IMR-90 (cell line): ENCODE results near the gene RPL10. TPM values are rescaled to one million over a fixed set of nuclear protein-coding genes. Genes with fewer than 3 reads are reported as not detected.
A peak's percentile ranks its signal among the peaks of the same experiment; 100 is the strongest.

Experiments used
- ATAC-seq: fragments of 200-7000 bp; cut with Tn5 transposase; 2 replicates; pipeline ENCODE4 v1.9.1; 2020; ENCODE audit warnings: low read depth, mild to moderate bottlenecking, moderate library complexity
- BruUV-seq: library from RNA; stranded (reverse); fragments of 400-500 nt; replicated peaks from 2 replicates; lab custom pipeline; 2021; lab: Mats Ljungman, UMichigan
- CTCF ChIA-PET: fragments of 300-600 bp; formaldehyde crosslinking; extraction: SDS; loops from one replicate; lab custom pipeline; 2021; ENCODE audit warnings: antibody characterized with exemption; lab: Yijun Ruan, JAX
- POLR2A ChIA-PET: fragments of 300-600 bp; sonication (Branson Sonifier 250); formaldehyde crosslinking; loops from one replicate; lab custom pipeline; 2022; ENCODE audit warnings: antibody characterized with exemption; ENCODE audit not compliant: unreplicated experiment; lab: Charles Lee
- DNase-seq: peaks from one replicate; pipeline ENCODE4 v3.0.0; 2013
- H2AFZ ChIP-seq: replicated peaks from 2 replicates; pipeline ENCODE3; 2013; ENCODE audit warnings: low read length, mild to moderate bottlenecking; ENCODE audit not compliant: poor library complexity
- H2AK5ac ChIP-seq: 2 replicates; pipeline ENCODE4 v1.6.1; 2013; ENCODE audit warnings: low read depth, low read length, inconsistent platforms
- H2AK9ac ChIP-seq: replicated peaks from 2 replicates; pipeline ENCODE3; 2013; ENCODE audit warnings: mild to moderate bottlenecking, low read depth, low read length, moderate library complexity; ENCODE audit not compliant: poor library complexity
- H2BK120ac ChIP-seq: 2 replicates; pipeline ENCODE4 v1.6.1; 2013; ENCODE audit warnings: low read depth, low read length, inconsistent platforms
- H2BK15ac ChIP-seq: 3 replicates; pipeline ENCODE4 v1.6.1; 2013; ENCODE audit warnings: low read depth, low read length, inconsistent platforms
- H2BK20ac ChIP-seq: 2 replicates; pipeline ENCODE4 v1.6.1; 2013; ENCODE audit warnings: low read depth, mild to moderate bottlenecking, inconsistent platforms, low read length, moderate library complexity
- H2BK5ac ChIP-seq: 2 replicates; pipeline ENCODE4 v1.6.1; 2013; ENCODE audit warnings: mild to moderate bottlenecking, low read depth, low read length, inconsistent platforms; ENCODE audit not compliant: poor library complexity, severe bottlenecking
- H3K14ac ChIP-seq: replicated peaks from 2 replicates; pipeline ENCODE4 v1.6.1; 2013; ENCODE audit warnings: low read depth, low read length, inconsistent platforms
- H3K18ac ChIP-seq: 2 replicates; pipeline ENCODE4 v1.6.1; 2013; ENCODE audit warnings: low read depth, low read length, control low read depth
- H3K23ac ChIP-seq: 2 replicates; pipeline ENCODE4 v1.6.1; 2013; ENCODE audit warnings: low read depth, low read length, inconsistent platforms
- H3K27ac ChIP-seq: 2 replicates; pipeline ENCODE4 v1.5.1; 2013; ENCODE audit warnings: mild to moderate bottlenecking, control low read depth, low read length; ENCODE audit not compliant: insufficient read depth
- H3K27me3 ChIP-seq: 2 replicates; pipeline ENCODE4 v1.6.1; 2013; ENCODE audit warnings: low read length; ENCODE audit not compliant: control insufficient read depth, insufficient read depth
- H3K36me3 ChIP-seq: 2 replicates; pipeline ENCODE4 v1.6.1; 2013; ENCODE audit warnings: low read length, mixed read lengths; ENCODE audit not compliant: control insufficient read depth, insufficient read depth
- H3K4ac ChIP-seq: 2 replicates; pipeline ENCODE4 v1.6.1; 2013; ENCODE audit warnings: low read depth, low read length, inconsistent platforms
- H3K4me1 ChIP-seq: 2 replicates; pipeline ENCODE4 v1.6.1; 2013; ENCODE audit warnings: low read length, mixed read lengths; ENCODE audit not compliant: control insufficient read depth, insufficient read depth
- H3K4me2 ChIP-seq: 2 replicates; pipeline ENCODE4 v1.6.1; 2013; ENCODE audit warnings: low read depth, mild to moderate bottlenecking, control low read depth, low read length, moderate library complexity
- H3K4me3 ChIP-seq: 2 replicates; pipeline ENCODE4 v1.5.1; 2013; ENCODE audit warnings: low read depth, mild to moderate bottlenecking, control low read depth, low read length, moderate library complexity; ENCODE audit not compliant: insufficient read depth
- H3K56ac ChIP-seq: 2 replicates; pipeline ENCODE4 v1.6.1; 2013; ENCODE audit warnings: low read length, inconsistent platforms; ENCODE audit not compliant: insufficient read depth; ENCODE audit errors: extremely low read depth
- H3K79me1 ChIP-seq, 2 experiments: 2 replicates each; pipeline ENCODE4 v1.6.1; 2013; ENCODE audit warnings: low read length in 2 of 2, inconsistent platforms in 1 of 2, low read depth in 1 of 2
- H3K9ac ChIP-seq: 2 replicates; pipeline ENCODE4 v1.6.1; 2013; ENCODE audit warnings: low read depth, low read length, control low read depth
- H3K9me1 ChIP-seq: 2 replicates; pipeline ENCODE4 v1.6.1; 2013; ENCODE audit warnings: low read length, inconsistent platforms; ENCODE audit not compliant: insufficient read depth
- H3K9me3 ChIP-seq: 2 replicates; pipeline ENCODE4 v1.6.1; 2013; ENCODE audit warnings: low read length; ENCODE audit not compliant: control insufficient read depth, insufficient read depth
- H4K20me1 ChIP-seq: 2 replicates; pipeline ENCODE4 v1.6.1; 2013; ENCODE audit warnings: low read length, inconsistent platforms; ENCODE audit not compliant: insufficient read depth
- H4K5ac ChIP-seq: 2 replicates; pipeline ENCODE4 v1.6.1; 2013; ENCODE audit warnings: mild to moderate bottlenecking, low read depth, low read length, control low read depth
- H4K8ac ChIP-seq, 2 experiments: 2 replicates each; pipeline ENCODE4 v1.6.1; 2013; ENCODE audit warnings: low read depth in 2 of 2, low read length in 2 of 2, control low read depth in 1 of 2, inconsistent platforms in 1 of 2
- H4K91ac ChIP-seq: 2 replicates; pipeline ENCODE4 v1.6.1; 2013; ENCODE audit warnings: low read depth, low read length, inconsistent platforms; ENCODE audit not compliant: insufficient read depth
- CHD1 ChIP-seq: IDR thresholded peaks from 2 replicates; pipeline ENCODE4 v1.6.1; 2012; ENCODE audit warnings: low read depth, low read length, improper control_type of control experiment
- MAZ ChIP-seq: IDR thresholded peaks from 2 replicates; pipeline ENCODE4 v1.6.1; 2012; ENCODE audit warnings: low read depth, mild to moderate bottlenecking, low read length, improper control_type of control experiment, moderate library complexity, borderline replicate concordance
- MXI1 ChIP-seq: IDR thresholded peaks from 2 replicates; pipeline ENCODE4 v1.6.1; 2012; ENCODE audit warnings: low read depth, mild to moderate bottlenecking, low read length, moderate library complexity, borderline replicate concordance
- NFE2L2 ChIP-seq: fragments of 150-350 bp; IDR thresholded peaks from 2 replicates; pipeline ENCODE4 v1.6.1; 2016; ENCODE audit warnings: low read depth, mild to moderate bottlenecking, low read length
- POLR2A ChIP-seq: IDR thresholded peaks from 2 replicates; pipeline ENCODE4 v1.6.1; 2012; ENCODE audit warnings: mild to moderate bottlenecking, low read depth, low read length
- RAD21 ChIP-seq: IDR thresholded peaks from 2 replicates; pipeline ENCODE4 v1.6.1; 2012; ENCODE audit warnings: low read length, improper control_type of control experiment
- RCOR1 ChIP-seq: IDR thresholded peaks from 2 replicates; pipeline ENCODE4 v1.6.1; 2012; ENCODE audit warnings: mild to moderate bottlenecking, low read length, improper control_type of control experiment; ENCODE audit not compliant: insufficient replicate concordance
- RFX5 ChIP-seq: IDR thresholded peaks from 2 replicates; pipeline ENCODE4 v1.8.0; 2012; ENCODE audit warnings: low read depth, mild to moderate bottlenecking, low read length, moderate library complexity
- WGBS, 2 experiments: methylation state at CpG; one replicate each; pipeline versions ENCODE4 v1.1.5 to v1.1.7; 2013; ENCODE audit warnings: missing lambda C conversion rate in 2 of 2; ENCODE audit not compliant: insufficient read length in 1 of 2; ENCODE audit errors: extremely low coverage in 2 of 2; 5-methylcytosine and 5-hydroxymethylcytosine counted together
- dilution Hi-C: fragments of 300-500 bp; cut with HindIII; formaldehyde crosslinking; loops from one replicate; pipeline ENCODE4 v1.14.3; 2018; ENCODE audit warnings: low sequenced_read_pairs; ENCODE audit not compliant: unreplicated experiment
- in situ Hi-C: fragments of 300-500 bp; cut with MboI; formaldehyde crosslinking; loops from 3 replicates; pipeline ENCODE4 v1.14.3; 2019; ENCODE audit warnings: low sequenced_read_pairs, inconsistent platforms, mixed read lengths
- intact Hi-C: fragments of 100-400 bp; cut with micrococcal nuclease; formaldehyde crosslinking; loops from 2 replicates; pipeline ENCODE4 v1.10.0; 2022
- polyA plus RNA-seq, 3 experiments: library from polyadenylated mRNA; depleted of rRNA; stranded (reverse); fragments of >200 nt; gene quantifications; 2 replicates each; pipeline ENCODE4 v1.2.3, GENCODE V29; 2012; ENCODE audit warnings: low replicate concordance in 1 of 3
- total RNA-seq: library from RNA; depleted of rRNA; stranded (reverse); fragments of >200 nt; gene quantifications from 2 replicates; pipeline ENCODE4 v1.2.3, GENCODE V29; 2012
- TF ChIP-seq, protein P1 (sequence below): conservative IDR thresholded peaks from 2 replicates; pipeline ENCODE4 v1.5.1; 2012; ENCODE audit warnings: mild to moderate bottlenecking, low read depth, low read length, improper control_type of control experiment

The RPL10 gene
- total and polyA plus RNA-seq, 2 of the 4 experiments (the other 2 are of a cell fraction) = 1,582 to 7,467 TPM

- ChIA-PET POLR2A (interaction anchor here (1.0 to 1.1 kb wide), 2 partner anchors 28 to 133 kb away, joined by 3 to 4 read pairs; no protein-coding TSS in a partner anchor), CTCF (interaction anchor here (0.6 to 1.2 kb wide), 2 partner anchors 16 to 142 kb away, joined by 3 read pairs; no protein-coding TSS in a partner anchor)
- Histone ChIP-seq H4K91ac (peak overlapping the region; percentile 85), H4K20me1 (peaks cover 44% of the 10 kb centered on the region), H2BK120ac (no peak overlapping the region), H2BK20ac (no peak overlapping the region), H3K27ac (peak overlapping the region; percentile 91), H3K4ac (peak overlapping the region; percentile 96), H4K5ac (peak overlapping the region; percentile 36), H3K56ac (peak overlapping the region; percentile 91), H3K9me3 (no peaks in the 10 kb centered on the region), H3K14ac (peak overlapping the region; percentile 99), H3K36me3 (peaks cover 21% of the 10 kb centered on the region), H3K23ac (peak overlapping the region; percentile 96), H3K27me3 (no peaks in the 10 kb centered on the region), H3K18ac (peak overlapping the region; percentile 39), H3K79me1 (peaks cover 4 to 24% of the 10 kb centered on the region in 2 experiments; a peak in 3 of 4 replicates), H2BK5ac (peak overlapping the region; percentile 89), H3K9ac (peak overlapping the region; percentile 97), H2AFZ (peak overlapping the region; percentile 66), H4K8ac (peak overlapping the region; percentile 70 to 88), H2AK9ac (peak overlapping the region; percentile 96), H3K4me1 (0 out of 2 replicates have a peak, but pooled peaks cover 2% of the 10 kb centered on the region), H3K9me1 (no peaks in the 10 kb centered on the region), H2AK5ac (peak overlapping the region; percentile 97), H2BK15ac (no peak overlapping the region), H3K4me3 (peak overlapping the region; percentile 64), H3K4me2 (peak overlapping the region; percentile 93)
- 24% methylated on average over 21 of the region's 49 CpGs; no CpG with 5 or more reads in 1 of the 2 experiments for WGBS, 2 experiments
- TSS peak; percentile 92 for BruUV-seq
- TF ChIP-seq MAZ (no peak), RCOR1 (no peak), RAD21 (no peak), MXI1 (peak; percentile 85; the same call in 1 of the 2 replicates), NFE2L2 (no peak), CHD1 (no peak), POLR2A (no peak), RFX5 (no peak)
- TF ChIP-seq, protein P1, sequence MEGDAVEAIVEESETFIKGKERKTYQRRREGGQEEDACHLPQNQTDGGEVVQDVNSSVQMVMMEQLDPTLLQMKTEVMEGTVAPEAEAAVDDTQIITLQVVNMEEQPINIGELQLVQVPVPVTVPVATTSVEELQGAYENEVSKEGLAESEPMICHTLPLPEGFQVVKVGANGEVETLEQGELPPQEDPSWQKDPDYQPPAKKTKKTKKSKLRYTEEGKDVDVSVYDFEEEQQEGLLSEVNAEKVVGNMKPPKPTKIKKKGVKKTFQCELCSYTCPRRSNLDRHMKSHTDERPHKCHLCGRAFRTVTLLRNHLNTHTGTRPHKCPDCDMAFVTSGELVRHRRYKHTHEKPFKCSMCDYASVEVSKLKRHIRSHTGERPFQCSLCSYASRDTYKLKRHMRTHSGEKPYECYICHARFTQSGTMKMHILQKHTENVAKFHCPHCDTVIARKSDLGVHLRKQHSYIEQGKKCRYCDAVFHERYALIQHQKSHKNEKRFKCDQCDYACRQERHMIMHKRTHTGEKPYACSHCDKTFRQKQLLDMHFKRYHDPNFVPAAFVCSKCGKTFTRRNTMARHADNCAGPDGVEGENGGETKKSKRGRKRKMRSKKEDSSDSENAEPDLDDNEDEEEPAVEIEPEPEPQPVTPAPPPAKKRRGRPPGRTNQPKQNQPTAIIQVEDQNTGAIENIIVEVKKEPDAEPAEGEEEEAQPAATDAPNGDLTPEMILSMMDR = peak; percentile 56
- dilution Hi-C loops (no loop called here), in situ Hi-C loops (no loop called here), intact Hi-C loops (no loop called here)
- peak; percentile 8; the same call in 1 of the 2 replicates for ATAC-seq
- peak; percentile 67 for DNase-seq
These were observed 720 bp downstream of the RPL10 start for GRCh38 chrX:154398668-154399526.
